Lower leg skin (tissue), 4 donors: ENCODE data around the gene ACLY. TPM values are rescaled to one million over a fixed set of nuclear protein-coding genes. Genes with fewer than 3 reads are reported as not detected.

Experiments used
- DNase-seq, 2 donors: peaks; one replicate each; pipeline ENCODE4 v3.0.0-alpha.2; 2019; ENCODE audit warnings: low spot score in 2 of 2
- H3K4me3 ChIP-seq: fragments of 200-600 bp; sonication (generic); 2 replicates; pipeline ENCODE4 v1.5.1; 2017; ENCODE audit warnings: mild to moderate bottlenecking, low read depth; ENCODE audit not compliant: poor library complexity, severe bottlenecking
- CTCF ChIP-seq, 3 donors: fragments of 450-650 bp; IDR thresholded peaks; one replicate each; pipeline ENCODE4 v1.5.1; 2016; ENCODE audit warnings: antibody characterized with exemption in 3 of 3, mild to moderate bottlenecking in 3 of 3, moderate library complexity in 2 of 3
- POLR2A ChIP-seq, 2 donors: fragments of 450-650 bp; IDR thresholded peaks; one replicate each; pipeline ENCODE4 v1.6.1; 2016 to 2017; ENCODE audit warnings: antibody characterized with exemption in 2 of 2, mild to moderate bottlenecking in 1 of 2, moderate library complexity in 1 of 2
- WGBS, 2 donors: methylation state at CpG; one replicate each; pipeline ENCODE4 v1.1.5; 2018; 5-methylcytosine and 5-hydroxymethylcytosine counted together
- intact Hi-C: fragments of 100-400 bp; cut with DNase I; formaldehyde crosslinking; loops from one replicate; pipeline ENCODE4 v1.15.0; 2023; ENCODE audit warnings: low total_unique reads
- total RNA-seq, 4 donors: library from RNA; depleted of rRNA; stranded (reverse); fragments of >200 nt; gene quantifications; one replicate each; pipeline ENCODE4 v1.1.0, GENCODE V29; 2016

The ACLY gene
- total RNA-seq, 4 donors from 2014 or later: 50.3 to 73.0 (median 62.4) TPM

GRCh38 chr17:41928693-41929251 lies 10.0 kb upstream of the ACLY start:
- WGBS, 2 donors: 73 to 79% methylated on average over 6 of the region's 6 CpGs
- DNase-seq: no peak
- intact Hi-C loops: no loop called here
- H3K4me3 ChIP-seq: no peak overlapping the region
- TF ChIP-seq CTCF (IDR thresholded peaks at IDR 0.05): no peak
- TF ChIP-seq POLR2A (IDR thresholded peaks at IDR 0.05): no peak

GRCh38 chr17:41925991-41926590 lies 7.3 kb upstream of the ACLY start:
- TF ChIP-seq POLR2A (IDR thresholded peaks at IDR 0.05) (no peak), CTCF (IDR thresholded peaks at IDR 0.05) (no peak)
- H3K4me3 ChIP-seq: no peak overlapping the region
- WGBS, 2 donors: 87% methylated on average over 7 of the region's 7 CpGs
- intact Hi-C loops: no loop called here
- no peak for DNase-seq

- no peak for DNase-seq
- no peak overlapping the region for H3K4me3 ChIP-seq
- WGBS, 2 donors: 93 to 96% methylated on average over 5 of the region's 5 CpGs
- no peak for TF ChIP-seq CTCF (IDR thresholded peaks at IDR 0.05)
- TF ChIP-seq POLR2A (IDR thresholded peaks at IDR 0.05): no peak
- intact Hi-C loops: no loop called here
Observed at GRCh38 chr17:41920580-41920955, 1.8 kb upstream of the ACLY start.

GRCh38 chr17:41919840-41920579 lies 1.3 kb upstream of the ACLY start:
- DNase-seq: no peak
- H3K4me3 ChIP-seq: no peak overlapping the region
- WGBS, 2 donors: 66 to 73% methylated on average over 7 of the region's 7 CpGs
- no peak for TF ChIP-seq POLR2A (IDR thresholded peaks at IDR 0.05)
- no peak for TF ChIP-seq CTCF (IDR thresholded peaks at IDR 0.05)
- intact Hi-C loops: no loop called here

GRCh38 chr17:41919165-41919817 lies 540 bp upstream of the ACLY start:
- DNase-seq: peak in 1 of 2 donors; percentile 59
- intact Hi-C loops: no loop called here
- no peak for TF ChIP-seq CTCF (IDR thresholded peaks at IDR 0.05)
- TF ChIP-seq POLR2A (IDR thresholded peaks at IDR 0.05): no peak
- WGBS, 2 donors: 6 to 7% methylated on average over 19 to 27 of the region's 33 CpGs
- H3K4me3 ChIP-seq: no peak overlapping the region
